ENCODE measurements around the gene RBL2.

DNA sequence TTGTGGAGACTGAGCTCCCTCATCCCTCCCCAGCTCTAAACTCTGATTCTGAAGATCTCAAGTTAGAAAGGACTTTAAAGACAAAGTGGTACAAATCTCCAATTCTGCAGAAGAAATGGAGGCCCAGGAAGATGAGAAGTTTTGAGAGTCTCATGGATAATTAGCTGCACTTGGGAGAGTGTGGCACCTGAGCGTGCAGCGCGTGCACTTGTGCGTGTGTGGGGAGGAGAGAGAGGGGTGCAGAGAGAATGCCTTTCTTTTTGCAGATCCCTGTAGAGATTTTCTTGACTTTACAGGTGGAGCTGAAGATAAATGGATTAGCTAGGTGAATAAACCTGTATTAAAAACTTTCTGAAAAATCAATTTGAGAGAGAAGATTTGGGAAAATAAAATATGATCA is 83.6 kb downstream of the RBL2 start:
- no peak for TF ChIP-seq POLR2A (IDR thresholded peaks at IDR 0.05; ENCODE audit: control extremely low read depth in 1 of 2, low read depth in 2 of 2, low read length in 2 of 2)
- TF ChIP-seq YY1 (IDR thresholded peaks at IDR 0.05; ENCODE audit: low read depth, low read length), result no peak
- TF ChIP-seq RBBP5 (IDR thresholded peaks at IDR 0.05; ENCODE audit: borderline replicate concordance, low read depth, low read length), result no peak
- TF ChIP-seq HDAC6 (IDR thresholded peaks at IDR 0.05; ENCODE audit: low read depth, low read length), result no peak
